Stomach (tissue), 4 donors: ENCODE results near the gene PYROXD2.

Experiments
- CTCF ChIP-seq, 7 experiments: fragments of 450-650 bp in 4 of 7; fragments of 200-600 bp in 3 of 7; sonication (generic) in 3 of 7; IDR thresholded peaks; one replicate each; pipeline ENCODE4 v1.5.1; 2016 to 2019; ENCODE audit warnings: antibody characterized with exemption in 7 of 7, control low read depth in 2 of 7, mild to moderate bottlenecking in 1 of 7
- POLR2A ChIP-seq, 4 donors: fragments of 450-650 bp; IDR thresholded peaks; one replicate each; pipeline ENCODE4 v1.6.1; 2016; ENCODE audit warnings: antibody characterized with exemption in 4 of 4, control low read depth in 2 of 4, mild to moderate bottlenecking in 1 of 4, moderate library complexity in 1 of 4
- POLR2AphosphoS5 ChIP-seq, 3 donors: sonication (generic); formaldehyde crosslinking; IDR thresholded peaks; one replicate each; pipeline ENCODE4 v1.6.1; 2016; ENCODE audit warnings: antibody characterized with exemption in 3 of 3

- TF ChIP-seq CTCF (IDR thresholded peaks at IDR 0.05) (no peak), POLR2A (IDR thresholded peaks at IDR 0.05) (peak in 1 of 4 donors; percentile 17), POLR2AphosphoS5 (IDR thresholded peaks at IDR 0.05) (peak; percentile 69 to 92 (median 82))
Measured at GRCh38 chr10:98414932-98415730, at the start of gene PYROXD2.
